HCT116 (cell line): Measurements from ENCODE around the gene KIR3DL1. TPM values are rescaled to one million over a fixed set of nuclear protein-coding genes. Genes with fewer than 3 reads are reported as not detected.
"Not testable (repeated sequence)": the region's sequence is repeated elsewhere in the genome, so short reads cannot be mapped to it uniquely, and the experiment has no call there.

Experiments used
- ATAC-seq: fragments of 200-7000 bp; cut with Tn5 transposase; 2 replicates; pipeline ENCODE4 v1.9.1; 2020; ENCODE audit warnings: mild to moderate bottlenecking, moderate library complexity
- BruUV-seq: library from RNA; stranded (reverse); fragments of 400-500 nt; replicated peaks from 2 replicates; lab custom pipeline; 2021; lab: Mats Ljungman, UMichigan
- CTCF ChIA-PET: fragments of 300-600 bp; sonication (Branson Sonifier 250); formaldehyde crosslinking; loops from one replicate; lab custom pipeline; 2021; ENCODE audit warnings: antibody characterized with exemption; lab: Charles Lee
- POLR2A ChIA-PET: fragments of 300-600, 350-600 bp; sonication (Branson Sonifier 250); formaldehyde crosslinking; loops from one replicate; lab custom pipeline; 2021; ENCODE audit warnings: antibody characterized with exemption; lab: Charles Lee
- RAD21 ChIA-PET, 2 experiments: fragments of 300-600 bp; sonication (Branson Sonifier 250); formaldehyde crosslinking; loops; one replicate each; lab custom pipeline; 2023; ENCODE audit warnings: low total read pairs in 2 of 2; ENCODE audit not compliant: uncharacterized antibody in 2 of 2, unreplicated experiment in 2 of 2, low non-redundant PET in 1 of 2; lab: Charles Lee
- DNase-seq: peaks from one replicate; pipeline ENCODE4 v3.0.0-alpha.2; 2010; ENCODE audit warnings: low read depth, low spot score
- H2AFZ ChIP-seq: fragments of 200-600 bp; shearing (Covaris generic), sonication (generic); 2 replicates; pipeline ENCODE4 v1.6.1; 2017; ENCODE audit warnings: low read depth, mixed run types, mixed read lengths, antibody characterized with exemption, low read length; ENCODE audit not compliant: poor library complexity, severe bottlenecking
- H3K27ac ChIP-seq: 2 replicates; pipeline ENCODE4 v1.5.1; 2012; ENCODE audit warnings: low read depth, low read length
- H3K27me3 ChIP-seq: fragments of 200-600 bp; sonication (generic); 2 replicates; pipeline ENCODE4 v1.6.1; 2016; ENCODE audit warnings: mixed run types, low read length, mixed read lengths; ENCODE audit not compliant: insufficient read depth
- H3K36me3 ChIP-seq, 2 experiments: fragments of 200-500 bp in 1 of 2; fragments of 200-600 bp in 1 of 2; sonication (Bioruptor generic) in 1 of 2; sonication (generic) in 1 of 2; 2 replicates each; pipeline versions ENCODE4 v1.5.1 to v1.6.1; 2014 to 2016; ENCODE audit warnings: low read length in 2 of 2, inconsistent platforms in 1 of 2, mixed read lengths in 1 of 2, mixed run types in 1 of 2; ENCODE audit not compliant: insufficient read depth in 2 of 2, control insufficient read depth in 1 of 2
- H3K4me1 ChIP-seq, 2 experiments: fragments of 200-600 bp in 1 of 2; sonication (generic) in 1 of 2; 2 replicates each; pipeline versions ENCODE4 v1.5.1 to v1.6.1; 2012 to 2017; ENCODE audit warnings: low read length in 2 of 2, inconsistent platforms in 1 of 2, mild to moderate bottlenecking in 1 of 2, mixed read lengths in 1 of 2, mixed run types in 1 of 2, moderate library complexity in 1 of 2; ENCODE audit not compliant: insufficient read depth in 2 of 2, control insufficient read depth in 1 of 2
- H3K4me2 ChIP-seq: fragments of 200-600 bp; sonication (generic); 2 replicates; pipeline ENCODE4 v1.6.1; 2017; ENCODE audit warnings: mixed run types, low read length, mixed read lengths
- H3K4me3 ChIP-seq, 2 experiments: fragments of 200-600 bp in 1 of 2; sonication (generic) in 1 of 2; replicated peaks in 1 of 2; 2 replicates each; pipeline ENCODE4 v1.5.1; 2011 to 2016; ENCODE audit warnings: low read length in 2 of 2, control low read depth in 1 of 2, low read depth in 1 of 2, mild to moderate bottlenecking in 1 of 2, mixed read lengths in 1 of 2, mixed run types in 1 of 2
- H3K79me2 ChIP-seq: fragments of 200-600 bp; sonication (generic); 2 replicates; pipeline ENCODE4 v1.6.1; 2017; ENCODE audit warnings: mild to moderate bottlenecking, mixed run types, low read length, moderate library complexity, mixed read lengths; ENCODE audit not compliant: insufficient read depth
- H3K9ac ChIP-seq: fragments of 200-600 bp; sonication (generic); 2 replicates; pipeline ENCODE4 v1.6.1; 2016; ENCODE audit warnings: low read length, mixed read lengths
- H3K9me2 ChIP-seq: fragments of 200-600 bp; sonication (generic), shearing (Covaris generic); 2 replicates; pipeline ENCODE4 v1.6.1; 2017; ENCODE audit warnings: mixed run types, mild to moderate bottlenecking, moderate library complexity; ENCODE audit not compliant: insufficient read depth
- H3K9me3 ChIP-seq, 2 experiments: fragments of 200-500 bp in 1 of 2; fragments of 200-600 bp in 1 of 2; sonication (Bioruptor generic) in 1 of 2; sonication (generic) in 1 of 2; 2 replicates each; pipeline ENCODE4 v1.6.1; 2014 to 2017; ENCODE audit warnings: low read length in 2 of 2, mixed read lengths in 2 of 2, inconsistent platforms in 1 of 2, low read depth in 1 of 2, mild to moderate bottlenecking in 1 of 2, mixed run types in 1 of 2, moderate library complexity in 1 of 2; ENCODE audit not compliant: control insufficient read depth in 1 of 2, insufficient read depth in 1 of 2
- H4K20me1 ChIP-seq: fragments of 200-600 bp; sonication (generic), shearing (Covaris generic); 2 replicates; pipeline ENCODE4 v1.6.1; 2017; ENCODE audit warnings: mixed run types, mild to moderate bottlenecking, moderate library complexity; ENCODE audit not compliant: insufficient read depth
- intact Hi-C: fragments of 100-400 bp; cut with micrococcal nuclease; formaldehyde crosslinking; loops from 2 replicates; pipeline ENCODE4 v1.10.0; 2022
- total RNA-seq: library from RNA; stranded (reverse); gene quantifications from one replicate; pipeline ENCODE4 v1.2.1, GENCODE V29; 2021; ENCODE audit not compliant: unreplicated experiment

KIR3DL1 gene
- total RNA-seq, 1 experiment from 2014 or later: not detected

DNA sequence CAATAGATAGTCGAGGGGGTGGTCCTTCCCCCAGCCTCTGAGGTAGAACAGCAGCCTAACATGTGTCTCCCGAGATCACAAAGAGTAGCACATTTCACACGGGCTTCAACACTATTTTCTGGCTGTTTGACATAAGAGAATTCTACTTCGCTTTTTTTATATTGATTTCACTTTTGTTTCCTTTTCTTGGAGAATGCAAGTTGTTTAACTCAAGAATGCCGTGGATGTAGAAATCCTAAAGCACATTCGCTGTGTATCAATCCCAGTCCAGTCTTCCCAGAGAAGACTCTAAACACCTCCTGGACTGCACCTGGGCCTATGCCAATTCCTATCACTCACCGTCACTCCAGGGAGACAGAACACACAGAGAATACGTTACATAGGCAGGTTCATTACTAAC, 11.8 kb downstream of the KIR3DL1 start:
- DNase-seq, H3K4me1 ChIP-seq, H2AFZ ChIP-seq, H3K79me2 ChIP-seq, H3K4me3 ChIP-seq, H3K9ac ChIP-seq, H3K9me2 ChIP-seq, BruUV-seq, RAD21 ChIA-PET, CTCF ChIA-PET, POLR2A ChIA-PET, H3K4me2 ChIP-seq, H3K36me3 ChIP-seq, H3K27ac ChIP-seq, H4K20me1 ChIP-seq, H3K9me3 ChIP-seq, intact Hi-C loops, ATAC-seq: not testable (repeated sequence)
- H3K27me3 ChIP-seq: peaks cover 12% of the 10 kb centered on the region; the same call in 1 of the 2 replicates

DNA sequence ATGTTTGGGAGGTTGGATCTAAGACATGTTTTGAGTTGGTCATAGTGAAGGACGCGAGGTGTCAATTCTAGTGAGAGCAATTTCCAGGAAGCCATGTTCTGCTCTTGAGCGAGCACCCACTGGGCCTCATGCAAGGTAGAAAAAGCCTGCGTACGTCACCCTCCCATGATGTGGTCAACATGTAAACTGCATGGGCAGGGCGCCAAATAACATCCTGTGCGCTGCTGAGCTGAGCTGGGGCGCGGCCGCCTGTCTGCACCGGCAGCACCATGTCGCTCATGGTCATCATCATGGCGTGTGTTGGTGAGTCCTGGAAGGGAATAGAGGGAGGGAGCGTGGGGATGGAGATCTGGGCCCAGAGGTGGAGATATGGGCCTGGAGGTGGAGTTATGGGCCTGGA, 16.2 kb downstream of the KIR3DL1 start, which contains the start of gene KIR2DS4:
Gene KIR2DS4 (plus strand): TSS at position 181 of the 400 bp plus-strand sequence.
- RAD21 ChIA-PET, H3K4me2 ChIP-seq, H3K27me3 ChIP-seq, intact Hi-C loops, CTCF ChIA-PET, H3K9me2 ChIP-seq, H3K4me3 ChIP-seq, POLR2A ChIA-PET, H2AFZ ChIP-seq, ATAC-seq, H3K36me3 ChIP-seq, H3K9ac ChIP-seq, H4K20me1 ChIP-seq, H3K4me1 ChIP-seq, DNase-seq, H3K9me3 ChIP-seq, BruUV-seq, H3K27ac ChIP-seq, H3K79me2 ChIP-seq: not testable (repeated sequence)

DNA sequence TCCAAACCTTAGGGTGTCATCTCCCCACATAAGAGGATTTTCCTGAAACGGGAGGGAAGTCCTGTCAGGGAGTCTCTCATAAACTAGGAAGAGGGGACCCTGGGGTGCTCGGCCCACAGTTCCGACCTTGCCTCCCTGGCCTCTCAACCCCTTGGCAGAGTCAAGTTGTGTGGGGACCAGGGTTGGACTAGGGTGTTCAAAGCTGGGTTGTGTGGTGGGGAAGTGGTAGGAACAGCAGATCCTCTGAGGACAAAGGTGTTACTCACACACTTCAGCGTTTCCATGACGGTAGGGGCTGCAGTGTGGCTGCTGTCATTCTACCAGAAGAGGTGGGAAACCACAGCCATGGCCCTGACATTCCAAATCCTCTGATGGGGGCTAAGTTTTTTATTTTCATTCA, 18.9 kb downstream of the KIR3DL1 start:
- H3K9me2 ChIP-seq, H3K9ac ChIP-seq, CTCF ChIA-PET, H3K27ac ChIP-seq, H3K79me2 ChIP-seq, RAD21 ChIA-PET, H2AFZ ChIP-seq, H4K20me1 ChIP-seq, H3K9me3 ChIP-seq, H3K27me3 ChIP-seq, H3K4me3 ChIP-seq, H3K4me2 ChIP-seq, H3K4me1 ChIP-seq, POLR2A ChIA-PET, ATAC-seq, H3K36me3 ChIP-seq, BruUV-seq, intact Hi-C loops, DNase-seq: not testable (repeated sequence)

DNA sequence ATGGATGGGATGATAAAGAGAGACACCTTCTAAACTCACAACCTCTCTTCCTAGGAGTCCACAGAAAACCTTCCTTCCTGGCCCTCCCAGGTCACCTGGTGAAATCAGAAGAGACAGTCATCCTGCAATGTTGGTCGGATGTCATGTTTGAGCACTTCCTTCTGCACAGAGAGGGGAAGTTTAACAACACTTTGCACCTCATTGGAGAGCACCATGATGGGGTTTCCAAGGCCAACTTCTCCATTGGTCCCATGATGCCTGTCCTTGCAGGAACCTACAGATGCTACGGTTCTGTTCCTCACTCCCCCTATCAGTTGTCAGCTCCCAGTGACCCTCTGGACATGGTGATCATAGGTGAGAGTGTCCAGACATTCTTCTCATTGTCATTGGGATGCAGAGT, 21.3 kb downstream of the KIR3DL1 start:
- H3K9ac ChIP-seq, H3K4me1 ChIP-seq, H3K79me2 ChIP-seq, H3K36me3 ChIP-seq, ATAC-seq, H3K4me3 ChIP-seq, BruUV-seq, CTCF ChIA-PET, H3K4me2 ChIP-seq, intact Hi-C loops, H2AFZ ChIP-seq, H3K27ac ChIP-seq, DNase-seq, H4K20me1 ChIP-seq, H3K27me3 ChIP-seq, H3K9me2 ChIP-seq, POLR2A ChIA-PET, RAD21 ChIA-PET, H3K9me3 ChIP-seq: not testable (repeated sequence)
